Stimulated activated CD8-positive, alpha-beta memory T cell treated with anti-CD3 and anti-CD28 coated beads, Interleukin-12 subunit alpha, Interleukin-12 subunit beta, amount 100 ng/mL, for 1 hour (primary cell): ENCODE measurements around the gene CAMSAP2.
"Not testable (repeated sequence)": the region's sequence is repeated elsewhere in the genome, so short reads cannot be mapped to it uniquely, and the experiment has no call there.

Experiments
- DNase-seq: peaks from one replicate; pipeline ENCODE4 v3.0.0-alpha.2; 2020; ENCODE audit warnings: low read depth

Gene CAMSAP2

GRCh38 chr1:200739702-200740570 is 1.2 kb downstream of the CAMSAP2 start:
- no peak for DNase-seq

- no peak for DNase-seq
Measured at GRCh38 chr1:200740571-200741208, 2.0 kb downstream of the CAMSAP2 start.

GRCh38 chr1:200741551-200742207 is 3.0 kb downstream of the CAMSAP2 start:
- no peak for DNase-seq

- no peak for DNase-seq
Measured at GRCh38 chr1:200744143-200744542, 5.5 kb downstream of the CAMSAP2 start.

- no peak for DNase-seq
Measured at GRCh38 chr1:200749090-200749489, 10.4 kb downstream of the CAMSAP2 start.

- not testable (repeated sequence) for DNase-seq
Measured at GRCh38 chr1:200750749-200751148, 12.1 kb downstream of the CAMSAP2 start.

GRCh38 chr1:200751717-200752116 is 13.0 kb downstream of the CAMSAP2 start:
- DNase-seq, result no peak

GRCh38 chr1:200753650-200754198 is 15.0 kb downstream of the CAMSAP2 start:
- DNase-seq, result no peak

GRCh38 chr1:200755456-200755855 is 16.8 kb downstream of the CAMSAP2 start:
- no peak for DNase-seq

GRCh38 chr1:200762089-200762488 is 23.4 kb downstream of the CAMSAP2 start:
- no peak for DNase-seq

- DNase-seq, result no peak
Measured at GRCh38 chr1:200767321-200767720, 28.6 kb downstream of the CAMSAP2 start.

GRCh38 chr1:200771625-200772555 is 33.2 kb downstream of the CAMSAP2 start:
- DNase-seq, result no peak

- DNase-seq, result no peak
Measured at GRCh38 chr1:200774311-200774710, 35.6 kb downstream of the CAMSAP2 start.

GRCh38 chr1:200774735-200775444 is 36.2 kb downstream of the CAMSAP2 start:
- DNase-seq, result no peak

- no peak for DNase-seq
Measured at GRCh38 chr1:200775850-200776249, 37.2 kb downstream of the CAMSAP2 start.

GRCh38 chr1:200776949-200777348 is 38.3 kb downstream of the CAMSAP2 start:
- no peak for DNase-seq

GRCh38 chr1:200778766-200779165 is 40.1 kb downstream of the CAMSAP2 start:
- DNase-seq, result no peak

- DNase-seq, result no peak
Measured at GRCh38 chr1:200779326-200779725, 40.6 kb downstream of the CAMSAP2 start.

GRCh38 chr1:200780545-200781369 is 42.1 kb downstream of the CAMSAP2 start:
- DNase-seq, result no peak

- DNase-seq, result no peak
Measured at GRCh38 chr1:200783926-200784325, 45.2 kb downstream of the CAMSAP2 start.
